ENCODE data around the gene PET100. TPM values are rescaled to one million over a fixed set of nuclear protein-coding genes. Genes with fewer than 3 reads are reported as not detected.

The PET100 gene
- total and polyA plus RNA-seq, 12 donors, result 99.1 to 1,041 (median 150) TPM

DNA sequence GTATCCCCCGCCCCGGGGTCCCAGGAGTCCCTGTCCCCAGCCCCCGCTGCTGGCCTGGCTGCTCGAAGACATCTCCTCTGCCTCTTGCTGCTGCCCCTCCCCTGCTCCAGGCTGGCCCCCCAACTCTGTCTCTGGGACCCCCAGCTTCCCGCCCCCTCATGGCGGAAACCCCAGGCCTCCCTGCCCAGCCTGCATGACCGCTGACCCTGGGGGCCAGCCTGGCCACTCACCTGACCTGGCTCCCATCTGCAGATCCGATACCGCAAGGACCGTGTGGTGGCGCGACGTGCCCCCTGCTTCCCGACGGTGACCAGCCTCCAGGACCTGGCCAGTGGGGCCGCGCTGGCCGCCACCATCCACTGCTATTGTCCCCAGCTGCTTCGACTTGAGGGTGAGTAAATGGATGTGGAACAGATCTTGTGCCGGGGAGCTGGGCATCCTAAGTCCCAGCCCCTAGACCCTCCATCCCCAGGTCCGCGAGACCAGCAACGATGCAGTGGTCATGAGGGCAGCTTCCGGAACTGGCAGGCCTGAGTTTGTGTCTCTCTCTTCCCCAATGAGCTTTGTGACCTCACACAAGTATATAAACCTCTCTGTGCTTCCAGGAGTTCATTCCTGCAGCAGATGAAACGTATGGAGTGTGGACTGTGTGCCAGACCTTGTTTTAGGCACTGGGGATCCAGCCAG is 21.6 kb upstream of the PET100 start:
- TF ChIP-seq, protein P1, sequence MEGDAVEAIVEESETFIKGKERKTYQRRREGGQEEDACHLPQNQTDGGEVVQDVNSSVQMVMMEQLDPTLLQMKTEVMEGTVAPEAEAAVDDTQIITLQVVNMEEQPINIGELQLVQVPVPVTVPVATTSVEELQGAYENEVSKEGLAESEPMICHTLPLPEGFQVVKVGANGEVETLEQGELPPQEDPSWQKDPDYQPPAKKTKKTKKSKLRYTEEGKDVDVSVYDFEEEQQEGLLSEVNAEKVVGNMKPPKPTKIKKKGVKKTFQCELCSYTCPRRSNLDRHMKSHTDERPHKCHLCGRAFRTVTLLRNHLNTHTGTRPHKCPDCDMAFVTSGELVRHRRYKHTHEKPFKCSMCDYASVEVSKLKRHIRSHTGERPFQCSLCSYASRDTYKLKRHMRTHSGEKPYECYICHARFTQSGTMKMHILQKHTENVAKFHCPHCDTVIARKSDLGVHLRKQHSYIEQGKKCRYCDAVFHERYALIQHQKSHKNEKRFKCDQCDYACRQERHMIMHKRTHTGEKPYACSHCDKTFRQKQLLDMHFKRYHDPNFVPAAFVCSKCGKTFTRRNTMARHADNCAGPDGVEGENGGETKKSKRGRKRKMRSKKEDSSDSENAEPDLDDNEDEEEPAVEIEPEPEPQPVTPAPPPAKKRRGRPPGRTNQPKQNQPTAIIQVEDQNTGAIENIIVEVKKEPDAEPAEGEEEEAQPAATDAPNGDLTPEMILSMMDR (IDR thresholded peaks at IDR 0.05), result no peak
- no peaks in the 10 kb centered on the region for H3K4me1 ChIP-seq
- no peak for DNase-seq
- peaks cover 0 to 36% (median 20%) of the 10 kb centered on the region in 7 donors for H3K27me3 ChIP-seq
- H3K4me3 ChIP-seq, result no peak overlapping the region
- WGBS, 2 donors, result 86 to 88% methylated on average over 25 of the region's 25 CpGs
- no peak overlapping the region for H3K27ac ChIP-seq
- H3K9me3 ChIP-seq, result no peaks in the 10 kb centered on the region
- no peaks in the 10 kb centered on the region for H3K36me3 ChIP-seq
- intact Hi-C loops (cut with DNase I), result no loop called here
- no peak for ATAC-seq

DNA sequence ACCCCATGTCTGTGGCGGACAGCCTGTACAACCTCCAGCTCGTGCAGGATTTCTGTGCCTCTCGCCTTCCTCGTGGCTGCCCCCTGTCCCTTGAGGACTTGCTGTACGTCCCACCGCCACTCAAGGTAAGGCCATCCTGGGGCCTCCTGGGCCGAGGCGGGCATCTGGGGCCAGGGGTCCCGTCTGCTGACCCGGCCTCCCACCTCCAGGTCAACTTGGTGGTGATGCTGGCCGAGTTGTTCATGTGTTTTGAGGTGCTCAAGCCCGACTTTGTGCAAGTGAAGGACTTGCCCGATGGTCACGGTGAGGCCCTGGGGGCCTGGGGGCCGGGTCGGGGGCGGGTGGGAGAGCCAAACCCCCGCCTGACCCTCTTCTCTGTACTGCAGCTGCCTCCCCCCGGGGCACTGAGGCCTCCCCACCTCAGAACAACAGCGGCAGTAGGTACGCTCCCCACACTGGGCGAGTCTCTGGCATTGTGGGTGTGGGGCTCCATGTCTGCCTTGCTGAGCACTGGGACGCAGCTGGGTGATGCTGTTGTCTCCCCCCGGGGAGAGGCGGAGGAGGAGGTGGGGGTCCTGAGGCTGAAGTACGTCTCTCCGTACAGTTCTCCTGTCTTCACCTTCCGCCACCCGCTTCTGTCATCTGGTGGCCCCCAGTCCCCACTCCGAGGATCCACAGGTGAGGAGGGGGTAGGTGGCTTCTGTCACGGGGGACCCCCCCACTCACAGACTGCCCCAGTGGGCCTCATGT is 18.9 kb upstream of the PET100 start:
- no peak overlapping the region for H3K27ac ChIP-seq
- DNase-seq (no peak), ATAC-seq (no peak)
- 77 to 82% methylated on average over 31 of the region's 31 CpGs for WGBS, 2 donors
- H3K4me1 ChIP-seq, result no peaks in the 10 kb centered on the region
- H3K27me3 ChIP-seq, result peaks cover 0 to 14% (median 1%) of the 10 kb centered on the region in 7 donors
- intact Hi-C loops (cut with DNase I), result no loop called here
- H3K9me3 ChIP-seq, result no peaks in the 10 kb centered on the region
- no peak overlapping the region for H3K4me3 ChIP-seq
- TF ChIP-seq, protein P1 (IDR thresholded peaks at IDR 0.05), result no peak
- no peaks in the 10 kb centered on the region for H3K36me3 ChIP-seq

DNA sequence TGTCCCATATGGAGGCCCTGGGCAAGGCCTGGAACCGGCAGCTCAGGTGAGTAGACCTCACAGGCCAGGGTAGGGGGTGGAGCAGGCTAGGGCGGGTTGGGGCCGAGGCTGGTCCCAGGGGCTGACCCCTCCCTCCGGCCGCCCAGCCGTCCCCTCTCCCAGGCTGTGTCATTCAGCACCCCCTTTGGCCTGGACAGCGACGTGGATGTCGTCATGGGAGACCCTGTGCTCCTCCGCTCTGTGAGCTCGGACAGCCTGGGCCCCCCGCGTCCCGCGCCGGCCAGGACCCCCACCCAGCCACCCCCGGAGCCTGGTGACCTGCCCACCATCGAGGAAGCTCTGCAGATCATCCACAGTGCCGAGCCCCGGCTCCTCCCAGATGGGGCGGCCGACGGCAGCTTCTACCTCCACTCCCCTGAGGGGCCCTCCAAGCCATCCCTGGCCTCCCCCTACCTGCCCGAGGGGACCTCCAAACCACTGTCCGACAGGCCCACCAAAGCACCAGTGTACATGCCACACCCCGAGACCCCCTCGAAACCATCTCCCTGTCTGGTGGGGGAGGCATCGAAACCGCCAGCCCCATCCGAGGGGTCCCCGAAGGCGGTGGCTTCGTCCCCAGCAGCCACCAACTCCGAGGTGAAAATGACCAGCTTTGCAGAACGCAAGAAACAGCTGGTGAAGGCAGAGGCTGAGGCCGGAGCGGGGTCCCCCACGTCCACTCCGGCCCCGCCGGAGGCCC is 17.9 kb upstream of the PET100 start:
- DNase-seq, result no peak
- peak in 1 of 8 donors; percentile 42 for ATAC-seq

More for the DNA sequence above, 17.9 kb upstream of the PET100 start:
- H3K27me3 ChIP-seq, result peaks cover 0 to 8% (median 0%) of the 10 kb centered on the region in 7 donors
- no peaks in the 10 kb centered on the region for H3K4me1 ChIP-seq
- no peaks in the 10 kb centered on the region for H3K36me3 ChIP-seq
- intact Hi-C loops (cut with DNase I), result no loop called here
- no peak overlapping the region for H3K4me3 ChIP-seq
- no peaks in the 10 kb centered on the region for H3K9me3 ChIP-seq
- TF ChIP-seq, protein P1 (IDR thresholded peaks at IDR 0.05), result no peak
- no peak overlapping the region for H3K27ac ChIP-seq
- WGBS, 2 donors, result 79 to 81% methylated on average over 41 of the region's 41 CpGs

Data from heart right ventricle (tissue), 16 donors.